Breast epithelium (tissue), 4 donors: Measurements from ENCODE around the gene KIF5B. TPM values are rescaled to one million over a fixed set of nuclear protein-coding genes. Genes with fewer than 3 reads are reported as not detected.

ENCODE experiments used
- DNase-seq, 2 donors: peaks; one replicate each; pipeline ENCODE4 v3.0.0-alpha.2; 2019; ENCODE audit warnings: low spot score in 2 of 2
- H3K27ac ChIP-seq, 2 donors: fragments of 200-600 bp; sonication (generic) in 1 of 2; one replicate each; pipeline ENCODE4 v1.5.1; 2016 to 2019; ENCODE audit warnings: mild to moderate bottlenecking in 1 of 2
- H3K27me3 ChIP-seq, 2 donors: fragments of 200-600 bp; sonication (generic) in 1 of 2; one replicate each; pipeline versions ENCODE4 v1.5.1 to v1.6.0; 2017 to 2019; ENCODE audit warnings: control low read depth in 1 of 2, mild to moderate bottlenecking in 1 of 2
- H3K36me3 ChIP-seq: fragments of 200-600 bp; one replicate; pipeline ENCODE4 v1.5.1; 2019
- H3K4me1 ChIP-seq, 2 donors: fragments of 200-600 bp; sonication (generic); one replicate each; pipeline ENCODE4 v1.5.1; 2016 to 2019; ENCODE audit warnings: control low read depth in 1 of 2
- H3K4me3 ChIP-seq, 3 donors: fragments of 200-600 bp; sonication (generic); 1 replicate in 2 of 3; 2 replicates in 1 of 3; pipeline ENCODE4 v1.5.1; 2016 to 2019; ENCODE audit warnings: mild to moderate bottlenecking in 3 of 3, moderate library complexity in 2 of 3
- H3K9me3 ChIP-seq, 2 donors: fragments of 200-600 bp; sonication (generic) in 1 of 2; one replicate each; pipeline ENCODE4 v1.5.1; 2016 to 2019; ENCODE audit warnings: control low read depth in 1 of 2
- POLR2A ChIP-seq: fragments of 450-650 bp; IDR thresholded peaks from one replicate; pipeline ENCODE4 v1.6.1; 2016; ENCODE audit warnings: antibody characterized with exemption, mild to moderate bottlenecking, moderate library complexity
- POLR2AphosphoS5 ChIP-seq, 3 donors: sonication (generic); formaldehyde crosslinking; IDR thresholded peaks; one replicate each; pipeline ENCODE4 v1.6.1; 2017; ENCODE audit warnings: antibody characterized with exemption in 3 of 3
- intact Hi-C: fragments of 100-400 bp; cut with DNase I; formaldehyde crosslinking; loops from one replicate; pipeline ENCODE4 v1.15.1; 2023; ENCODE audit warnings: low total_unique reads
- total RNA-seq, 3 donors: library from RNA; depleted of rRNA; stranded (reverse); fragments of >200 nt; gene quantifications; one replicate each; pipeline ENCODE4 v1.1.0, GENCODE V29; 2016
- TF ChIP-seq, protein P1 (sequence below), 3 donors: fragments of 450-650 bp; IDR thresholded peaks; one replicate each; pipeline ENCODE4 v1.5.1; 2016 to 2017; ENCODE audit warnings: antibody characterized with exemption in 3 of 3, mild to moderate bottlenecking in 3 of 3, moderate library complexity in 3 of 3

The KIF5B gene
- total RNA-seq, 3 donors from 2014 or later = 104 to 115 (median 108) TPM

DNA sequence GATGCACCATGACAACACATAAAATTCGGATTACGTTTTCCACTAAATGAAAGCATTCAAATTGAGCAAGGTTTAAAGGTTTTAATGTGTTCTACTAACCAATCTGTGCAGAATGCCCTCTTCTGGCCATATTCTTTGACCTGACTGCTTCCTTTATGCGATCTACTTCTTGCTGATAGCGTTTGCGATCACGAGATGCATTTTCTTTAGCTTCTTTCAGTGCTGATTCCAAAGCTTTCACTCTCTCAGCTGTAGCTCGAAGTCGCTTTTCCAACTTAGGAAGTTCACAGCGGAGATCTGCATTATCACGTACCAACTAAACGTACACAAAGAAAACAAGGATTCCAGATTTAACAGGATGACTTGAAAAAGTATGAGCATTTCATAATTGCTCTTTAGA is 39.2 kb downstream of the KIF5B start:
- H3K36me3 ChIP-seq = peaks cover 14% of the 10 kb centered on the region
- no peak overlapping the region for H3K4me3 ChIP-seq
- no peak for TF ChIP-seq POLR2AphosphoS5 (IDR thresholded peaks at IDR 0.05)
- intact Hi-C loops = no loop called here
- H3K27me3 ChIP-seq = no peaks in the 10 kb centered on the region
- H3K4me1 ChIP-seq = no peaks in the 10 kb centered on the region
- no peaks in the 10 kb centered on the region for H3K9me3 ChIP-seq
- DNase-seq = no peak
- H3K27ac ChIP-seq = no peak overlapping the region

DNA sequence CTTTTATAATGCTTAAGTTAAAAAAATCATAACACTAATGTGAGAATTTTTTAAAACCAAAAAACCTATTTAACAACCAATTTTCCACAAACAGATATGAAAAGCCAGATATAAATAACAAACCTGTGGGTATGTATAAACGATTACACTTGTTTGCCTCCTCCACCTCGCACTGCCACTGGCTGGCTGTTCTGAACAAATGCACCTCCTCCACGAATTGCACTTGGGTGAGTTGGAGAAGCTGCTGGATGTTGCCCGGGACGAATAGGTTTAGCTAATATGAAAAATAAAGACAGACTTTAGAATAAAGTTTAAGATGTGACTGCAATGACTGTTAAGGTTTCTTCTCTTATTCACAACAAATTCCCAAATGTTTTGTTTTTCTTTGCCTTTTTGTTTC is 40.8 kb downstream of the KIF5B start:
- TF ChIP-seq POLR2A = no peak
- no peak for TF ChIP-seq POLR2AphosphoS5 (IDR thresholded peaks at IDR 0.05)
- TF ChIP-seq, protein P1, sequence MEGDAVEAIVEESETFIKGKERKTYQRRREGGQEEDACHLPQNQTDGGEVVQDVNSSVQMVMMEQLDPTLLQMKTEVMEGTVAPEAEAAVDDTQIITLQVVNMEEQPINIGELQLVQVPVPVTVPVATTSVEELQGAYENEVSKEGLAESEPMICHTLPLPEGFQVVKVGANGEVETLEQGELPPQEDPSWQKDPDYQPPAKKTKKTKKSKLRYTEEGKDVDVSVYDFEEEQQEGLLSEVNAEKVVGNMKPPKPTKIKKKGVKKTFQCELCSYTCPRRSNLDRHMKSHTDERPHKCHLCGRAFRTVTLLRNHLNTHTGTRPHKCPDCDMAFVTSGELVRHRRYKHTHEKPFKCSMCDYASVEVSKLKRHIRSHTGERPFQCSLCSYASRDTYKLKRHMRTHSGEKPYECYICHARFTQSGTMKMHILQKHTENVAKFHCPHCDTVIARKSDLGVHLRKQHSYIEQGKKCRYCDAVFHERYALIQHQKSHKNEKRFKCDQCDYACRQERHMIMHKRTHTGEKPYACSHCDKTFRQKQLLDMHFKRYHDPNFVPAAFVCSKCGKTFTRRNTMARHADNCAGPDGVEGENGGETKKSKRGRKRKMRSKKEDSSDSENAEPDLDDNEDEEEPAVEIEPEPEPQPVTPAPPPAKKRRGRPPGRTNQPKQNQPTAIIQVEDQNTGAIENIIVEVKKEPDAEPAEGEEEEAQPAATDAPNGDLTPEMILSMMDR (IDR thresholded peaks at IDR 0.05) = no peak
- Histone ChIP-seq H3K36me3 (peaks cover 11% of the 10 kb centered on the region), H3K4me3 (no peak overlapping the region), H3K27me3 (no peaks in the 10 kb centered on the region), H3K4me1 (no peaks in the 10 kb centered on the region), H3K9me3 (no peaks in the 10 kb centered on the region), H3K27ac (no peak overlapping the region)
- DNase-seq = no peak
- intact Hi-C loops = no loop called here

DNA sequence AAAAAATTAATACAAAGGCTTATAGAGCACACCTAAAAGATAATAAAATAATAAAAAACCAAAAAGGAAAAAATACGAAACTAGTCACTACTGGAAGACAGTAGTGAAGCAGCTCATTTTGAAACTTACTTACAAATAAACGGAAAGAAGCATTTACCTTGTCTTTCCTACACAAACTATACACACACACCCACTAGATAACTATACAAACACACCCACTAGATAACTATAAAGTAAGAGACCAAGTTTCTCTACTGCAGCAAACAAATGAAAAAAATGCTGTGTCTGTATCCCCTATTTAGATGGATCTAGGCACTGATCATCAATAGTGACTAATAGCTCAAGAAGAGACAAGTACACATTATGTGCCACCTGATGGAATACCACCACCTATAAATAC is 49.2 kb downstream of the KIF5B start:
- Histone ChIP-seq H3K9me3 (no peaks in the 10 kb centered on the region), H3K36me3 (peaks cover 3% of the 10 kb centered on the region), H3K27me3 (no peaks in the 10 kb centered on the region), H3K4me3 (no peak overlapping the region), H3K4me1 (no peaks in the 10 kb centered on the region), H3K27ac (no peak overlapping the region)
- TF ChIP-seq, protein P1 (IDR thresholded peaks at IDR 0.05) = no peak
- no peak for TF ChIP-seq POLR2AphosphoS5 (IDR thresholded peaks at IDR 0.05)
- TF ChIP-seq POLR2A = no peak
- DNase-seq = no peak
- intact Hi-C loops = no loop called here

DNA sequence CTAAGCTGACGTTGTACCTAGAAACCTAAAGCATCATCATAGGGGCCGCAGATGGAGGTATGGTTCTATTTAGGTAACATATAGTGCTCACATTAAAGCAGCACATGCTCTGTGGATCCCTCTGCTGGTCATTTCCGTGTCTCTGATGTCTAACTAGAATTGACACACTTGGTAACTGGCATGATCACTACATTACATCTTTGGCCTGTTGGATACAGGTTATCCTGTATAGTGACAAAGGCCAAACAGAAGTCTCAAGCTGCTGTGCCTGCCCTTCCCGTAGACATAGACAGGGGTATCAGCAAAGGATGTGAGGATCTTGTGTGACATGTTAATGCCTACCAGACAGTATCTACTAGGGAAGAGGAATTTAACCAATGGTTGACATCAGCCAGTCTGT is 51.2 kb downstream of the KIF5B start:
- TF ChIP-seq, protein P1 (IDR thresholded peaks at IDR 0.05) = peak in 2 of 3 donors; percentile 24 to 48
- TF ChIP-seq POLR2AphosphoS5 (IDR thresholded peaks at IDR 0.05) = no peak
- no peak overlapping the region for H3K4me3 ChIP-seq
- no peaks in the 10 kb centered on the region for H3K9me3 ChIP-seq
- intact Hi-C loops = no loop called here
- no peaks in the 10 kb centered on the region for H3K27me3 ChIP-seq
- H3K27ac ChIP-seq = no peak overlapping the region
- no peak for DNase-seq
- H3K4me1 ChIP-seq = no peaks in the 10 kb centered on the region
- peaks cover 3% of the 10 kb centered on the region for H3K36me3 ChIP-seq

DNA sequence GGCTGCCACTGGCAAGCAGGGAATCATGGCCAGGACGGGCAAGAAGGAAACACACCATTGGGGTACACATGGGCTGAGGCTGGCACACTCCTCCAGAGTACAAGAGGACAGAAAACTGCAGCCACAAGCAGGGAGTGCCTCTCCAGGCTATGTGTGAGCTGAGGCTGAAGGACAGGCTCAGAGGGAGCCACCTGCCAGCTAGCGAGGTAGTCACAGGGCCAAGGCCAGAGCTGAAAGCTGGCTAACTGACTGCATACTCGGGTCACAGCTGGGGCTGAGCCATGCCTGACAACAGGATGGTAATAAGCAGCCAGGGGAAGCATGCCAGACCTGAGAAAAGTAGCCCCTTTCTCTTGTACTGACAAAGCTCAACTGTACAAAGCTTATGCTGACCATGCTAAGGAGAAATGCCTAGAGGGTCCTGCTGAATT is 52.0 kb downstream of the KIF5B start:
- Histone ChIP-seq H3K36me3 (no peaks in the 10 kb centered on the region), H3K27me3 (no peaks in the 10 kb centered on the region), H3K9me3 (no peaks in the 10 kb centered on the region), H3K27ac (peak overlapping the region; percentile 38 to 44), H3K4me1 (no peaks in the 10 kb centered on the region), H3K4me3 (no peak overlapping the region)
- DNase-seq = no peak
- intact Hi-C loops = no loop called here
- TF ChIP-seq, protein P1 (IDR thresholded peaks at IDR 0.05) = no peak
- TF ChIP-seq POLR2A (no peak), POLR2AphosphoS5 (IDR thresholded peaks at IDR 0.05) (no peak)

DNA sequence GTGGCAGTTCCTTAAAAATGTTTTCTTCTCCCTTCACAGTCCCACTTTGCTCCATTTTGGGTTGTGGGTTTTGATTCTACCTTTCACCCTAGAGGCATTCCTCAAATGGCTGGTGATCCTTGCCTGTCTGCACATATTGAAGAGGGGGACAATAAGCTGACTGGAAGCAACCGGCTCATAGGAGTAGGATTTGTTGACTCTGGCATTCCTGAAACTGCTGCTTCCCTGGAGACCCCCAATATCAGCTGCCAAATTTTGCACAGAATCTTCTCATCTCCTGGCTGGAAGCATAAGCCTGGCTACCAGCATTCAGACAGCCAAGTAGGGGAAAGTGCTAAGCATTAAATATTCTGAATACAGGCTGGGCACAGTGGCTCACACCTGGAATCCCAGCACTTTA is 53.7 kb downstream of the KIF5B start:
- no peak for DNase-seq
- Histone ChIP-seq H3K36me3 (no peaks in the 10 kb centered on the region), H3K4me3 (no peak overlapping the region), H3K27me3 (no peaks in the 10 kb centered on the region), H3K27ac (no peak overlapping the region), H3K4me1 (no peaks in the 10 kb centered on the region), H3K9me3 (no peaks in the 10 kb centered on the region)
- intact Hi-C loops = no loop called here
- no peak for TF ChIP-seq POLR2AphosphoS5 (IDR thresholded peaks at IDR 0.05)
- no peak for TF ChIP-seq POLR2A
- TF ChIP-seq, protein P1 (IDR thresholded peaks at IDR 0.05) = no peak
